ENCODE results near the gene MMP20. TPM values are rescaled to one million over a fixed set of nuclear protein-coding genes. Genes with fewer than 3 reads are reported as not detected.

The MMP20 gene
- total and polyA plus RNA-seq, 2 of the 13 experiments (the other 11 are each of a cell fraction or from before 2014, with no cell fraction given) = 0.05 TPM; not detected in 1

DNA sequence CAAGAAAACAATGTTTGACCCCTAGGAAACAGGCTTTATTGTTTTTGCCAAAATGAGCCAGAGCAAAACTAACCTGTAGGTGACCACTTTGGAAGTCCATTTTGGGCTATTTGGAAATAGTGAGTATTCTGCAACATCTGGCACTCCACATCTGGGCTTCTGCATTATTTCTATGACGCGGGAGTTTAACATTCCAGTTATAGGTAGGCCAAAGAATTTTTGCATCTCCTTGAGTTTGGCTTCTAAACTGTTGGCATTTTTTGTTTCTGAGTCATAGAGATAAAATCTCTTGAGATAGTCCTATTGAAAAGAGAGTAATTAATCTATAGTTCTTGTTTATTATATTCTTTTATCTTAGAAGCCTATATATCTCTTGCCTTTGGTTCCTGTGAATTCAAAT is 97.4 kb downstream of the MMP20 start:
- in situ Hi-C loops (cut with HindIII; ENCODE audit: extremely low pct_ligation_motif_present, low pct_unique_long_range_greater_than_20kb) (no loop called here), intact Hi-C loops (cut with micrococcal nuclease; ENCODE audit: unreplicated experiment) (no loop called here)
- H3K9me3 ChIP-seq (ENCODE audit: low read length) = no peaks in the 10 kb centered on the region
- H3K4me1 ChIP-seq (ENCODE audit: insufficient read depth, low read length) = no peaks in the 10 kb centered on the region
- 97% methylated on average over 2 of the region's 2 CpGs for WGBS (ENCODE audit: low lambda C conversion rate)
- H3K36me3 ChIP-seq (replicated peaks in 1 of 2; ENCODE audit: control insufficient read depth in 1 of 2, insufficient read depth in 2 of 2, low read length in 2 of 2) = no peaks in the 10 kb centered on the region
- FAIRE-seq (no peak), ATAC-seq (no peak), DNase-seq (ENCODE audit: low spot score) (no peak)
- ChIA-PET CTCF (ENCODE audit: low intra/inter-chr PET ratio, low total read pairs) (no interaction called here), POLR2A (no interaction called here)
- no peak overlapping the region for H3K4me3 ChIP-seq (replicated peaks in 1 of 3; ENCODE audit: insufficient read depth in 1 of 3, low read depth in 2 of 3, low read length in 3 of 3)
- H2AFZ ChIP-seq (ENCODE audit: low read length) = no peak overlapping the region
- peaks cover 0 to 4% of the 10 kb centered on the region in 2 experiments; a peak in 1 of 5 replicates for H3K27me3 ChIP-seq (ENCODE audit: control insufficient read depth in 1 of 2, insufficient read depth in 2 of 2, low read length in 2 of 2)
- H3K4me2 ChIP-seq (ENCODE audit: low read depth, low read length) = no peak overlapping the region
- no peaks in the 10 kb centered on the region for H3K79me2 ChIP-seq (ENCODE audit: insufficient read depth, low read length)
- no peak overlapping the region for H3K9ac ChIP-seq (ENCODE audit: insufficient read depth, low read depth, low read length)
- no peaks in the 10 kb centered on the region for H4K20me1 ChIP-seq (ENCODE audit: insufficient read depth, low read length)
- no TSS peak for BruUV-seq (replicated peaks)
- H3K27ac ChIP-seq (ENCODE audit: extremely low read length, insufficient read depth, low read length) = no peak overlapping the region
- TF ChIP-seq, protein P1, sequence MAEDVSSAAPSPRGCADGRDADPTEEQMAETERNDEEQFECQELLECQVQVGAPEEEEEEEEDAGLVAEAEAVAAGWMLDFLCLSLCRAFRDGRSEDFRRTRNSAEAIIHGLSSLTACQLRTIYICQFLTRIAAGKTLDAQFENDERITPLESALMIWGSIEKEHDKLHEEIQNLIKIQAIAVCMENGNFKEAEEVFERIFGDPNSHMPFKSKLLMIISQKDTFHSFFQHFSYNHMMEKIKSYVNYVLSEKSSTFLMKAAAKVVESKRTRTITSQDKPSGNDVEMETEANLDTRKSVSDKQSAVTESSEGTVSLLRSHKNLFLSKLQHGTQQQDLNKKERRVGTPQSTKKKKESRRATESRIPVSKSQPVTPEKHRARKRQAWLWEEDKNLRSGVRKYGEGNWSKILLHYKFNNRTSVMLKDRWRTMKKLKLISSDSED (CRISPR knock-in tag; IDR thresholded peaks at IDR 0.05) = no peak
- TF ChIP-seq ZNF510 (CRISPR knock-in tag; IDR thresholded peaks at IDR 0.05; ENCODE audit: low read depth) (no peak), ZNF7 (CRISPR knock-in tag; IDR thresholded peaks at IDR 0.05) (no peak), SP4 (CRISPR knock-in tag; IDR thresholded peaks at IDR 0.05) (no peak), NFE2L2 (IDR thresholded peaks at IDR 0.05; ENCODE audit: low read length) (no peak), MED1 (CRISPR knock-in tag; IDR thresholded peaks at IDR 0.05) (no peak), ADNP (CRISPR knock-in tag; IDR thresholded peaks at IDR 0.05) (no peak)
- TF ChIP-seq, protein P2, sequence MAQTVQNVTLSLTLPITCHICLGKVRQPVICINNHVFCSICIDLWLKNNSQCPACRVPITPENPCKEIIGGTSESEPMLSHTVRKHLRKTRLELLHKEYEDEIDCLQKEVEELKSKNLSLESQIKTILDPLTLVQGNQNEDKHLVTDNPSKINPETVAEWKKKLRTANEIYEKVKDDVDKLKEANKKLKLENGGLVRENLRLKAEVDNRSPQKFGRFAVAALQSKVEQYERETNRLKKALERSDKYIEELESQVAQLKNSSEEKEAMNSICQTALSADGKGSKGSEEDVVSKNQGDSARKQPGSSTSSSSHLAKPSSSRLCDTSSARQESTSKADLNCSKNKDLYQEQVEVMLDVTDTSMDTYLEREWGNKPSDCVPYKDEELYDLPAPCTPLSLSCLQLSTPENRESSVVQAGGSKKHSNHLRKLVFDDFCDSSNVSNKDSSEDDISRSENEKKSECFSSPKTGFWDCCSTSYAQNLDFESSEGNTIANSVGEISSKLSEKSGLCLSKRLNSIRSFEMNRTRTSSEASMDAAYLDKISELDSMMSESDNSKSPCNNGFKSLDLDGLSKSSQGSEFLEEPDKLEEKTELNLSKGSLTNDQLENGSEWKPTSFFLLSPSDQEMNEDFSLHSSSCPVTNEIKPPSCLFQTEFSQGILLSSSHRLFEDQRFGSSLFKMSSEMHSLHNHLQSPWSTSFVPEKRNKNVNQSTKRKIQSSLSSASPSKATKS (CRISPR knock-in tag; IDR thresholded peaks at IDR 0.05) = no peak
- TF ChIP-seq, protein P3, sequence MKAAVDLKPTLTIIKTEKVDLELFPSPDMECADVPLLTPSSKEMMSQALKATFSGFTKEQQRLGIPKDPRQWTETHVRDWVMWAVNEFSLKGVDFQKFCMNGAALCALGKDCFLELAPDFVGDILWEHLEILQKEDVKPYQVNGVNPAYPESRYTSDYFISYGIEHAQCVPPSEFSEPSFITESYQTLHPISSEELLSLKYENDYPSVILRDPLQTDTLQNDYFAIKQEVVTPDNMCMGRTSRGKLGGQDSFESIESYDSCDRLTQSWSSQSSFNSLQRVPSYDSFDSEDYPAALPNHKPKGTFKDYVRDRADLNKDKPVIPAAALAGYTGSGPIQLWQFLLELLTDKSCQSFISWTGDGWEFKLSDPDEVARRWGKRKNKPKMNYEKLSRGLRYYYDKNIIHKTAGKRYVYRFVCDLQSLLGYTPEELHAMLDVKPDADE (CRISPR knock-in tag; IDR thresholded peaks at IDR 0.05) = no peak
- TF ChIP-seq, protein P4, sequence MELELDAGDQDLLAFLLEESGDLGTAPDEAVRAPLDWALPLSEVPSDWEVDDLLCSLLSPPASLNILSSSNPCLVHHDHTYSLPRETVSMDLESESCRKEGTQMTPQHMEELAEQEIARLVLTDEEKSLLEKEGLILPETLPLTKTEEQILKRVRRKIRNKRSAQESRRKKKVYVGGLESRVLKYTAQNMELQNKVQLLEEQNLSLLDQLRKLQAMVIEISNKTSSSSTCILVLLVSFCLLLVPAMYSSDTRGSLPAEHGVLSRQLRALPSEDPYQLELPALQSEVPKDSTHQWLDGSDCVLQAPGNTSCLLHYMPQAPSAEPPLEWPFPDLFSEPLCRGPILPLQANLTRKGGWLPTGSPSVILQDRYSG (CRISPR knock-in tag; IDR thresholded peaks at IDR 0.05) = no peak
- TF ChIP-seq, protein P5, sequence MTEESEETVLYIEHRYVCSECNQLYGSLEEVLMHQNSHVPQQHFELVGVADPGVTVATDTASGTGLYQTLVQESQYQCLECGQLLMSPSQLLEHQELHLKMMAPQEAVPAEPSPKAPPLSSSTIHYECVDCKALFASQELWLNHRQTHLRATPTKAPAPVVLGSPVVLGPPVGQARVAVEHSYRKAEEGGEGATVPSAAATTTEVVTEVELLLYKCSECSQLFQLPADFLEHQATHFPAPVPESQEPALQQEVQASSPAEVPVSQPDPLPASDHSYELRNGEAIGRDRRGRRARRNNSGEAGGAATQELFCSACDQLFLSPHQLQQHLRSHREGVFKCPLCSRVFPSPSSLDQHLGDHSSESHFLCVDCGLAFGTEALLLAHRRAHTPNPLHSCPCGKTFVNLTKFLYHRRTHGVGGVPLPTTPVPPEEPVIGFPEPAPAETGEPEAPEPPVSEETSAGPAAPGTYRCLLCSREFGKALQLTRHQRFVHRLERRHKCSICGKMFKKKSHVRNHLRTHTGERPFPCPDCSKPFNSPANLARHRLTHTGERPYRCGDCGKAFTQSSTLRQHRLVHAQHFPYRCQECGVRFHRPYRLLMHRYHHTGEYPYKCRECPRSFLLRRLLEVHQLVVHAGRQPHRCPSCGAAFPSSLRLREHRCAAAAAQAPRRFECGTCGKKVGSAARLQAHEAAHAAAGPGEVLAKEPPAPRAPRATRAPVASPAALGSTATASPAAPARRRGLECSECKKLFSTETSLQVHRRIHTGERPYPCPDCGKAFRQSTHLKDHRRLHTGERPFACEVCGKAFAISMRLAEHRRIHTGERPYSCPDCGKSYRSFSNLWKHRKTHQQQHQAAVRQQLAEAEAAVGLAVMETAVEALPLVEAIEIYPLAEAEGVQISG (CRISPR knock-in tag; IDR thresholded peaks at IDR 0.05) = no peak
- TF ChIP-seq, protein P6, sequence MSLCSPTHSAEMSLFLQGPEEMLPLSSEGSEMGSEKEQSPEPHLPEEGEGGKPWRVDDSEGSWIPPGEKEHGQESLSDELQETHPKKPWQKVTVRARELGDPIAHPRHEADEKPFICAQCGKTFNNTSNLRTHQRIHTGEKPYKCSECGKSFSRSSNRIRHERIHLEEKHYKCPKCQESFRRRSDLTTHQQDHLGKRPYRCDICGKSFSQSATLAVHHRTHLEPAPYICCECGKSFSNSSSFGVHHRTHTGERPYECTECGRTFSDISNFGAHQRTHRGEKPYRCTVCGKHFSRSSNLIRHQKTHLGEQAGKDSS (CRISPR knock-in tag; IDR thresholded peaks at IDR 0.05; ENCODE audit: borderline replicate concordance, low read depth) = no peak
- TF ChIP-seq, protein P7, sequence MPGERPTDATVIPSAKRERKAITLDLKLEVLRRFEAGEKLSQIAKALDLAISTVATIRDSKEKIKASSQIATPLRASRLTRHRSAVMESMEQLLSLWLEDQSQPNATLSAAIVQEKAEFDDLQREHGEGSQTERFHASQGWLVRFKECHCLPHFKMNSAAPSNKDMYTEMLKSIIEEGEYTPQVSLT (CRISPR knock-in tag; IDR thresholded peaks at IDR 0.05; ENCODE audit: borderline replicate concordance, low read depth) = no peak
- TF ChIP-seq, protein P8, sequence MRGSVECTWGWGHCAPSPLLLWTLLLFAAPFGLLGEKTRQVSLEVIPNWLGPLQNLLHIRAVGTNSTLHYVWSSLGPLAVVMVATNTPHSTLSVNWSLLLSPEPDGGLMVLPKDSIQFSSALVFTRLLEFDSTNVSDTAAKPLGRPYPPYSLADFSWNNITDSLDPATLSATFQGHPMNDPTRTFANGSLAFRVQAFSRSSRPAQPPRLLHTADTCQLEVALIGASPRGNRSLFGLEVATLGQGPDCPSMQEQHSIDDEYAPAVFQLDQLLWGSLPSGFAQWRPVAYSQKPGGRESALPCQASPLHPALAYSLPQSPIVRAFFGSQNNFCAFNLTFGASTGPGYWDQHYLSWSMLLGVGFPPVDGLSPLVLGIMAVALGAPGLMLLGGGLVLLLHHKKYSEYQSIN (CRISPR knock-in tag; IDR thresholded peaks at IDR 0.05; ENCODE audit: borderline replicate concordance) = no peak

All from HepG2 (cell line).